Measurements from ENCODE around the gene PDE4A.

GRCh38 chr19:10407096-10407495, 13.2 kb upstream of the PDE4A start:
- TF ChIP-seq CTCF (IDR thresholded peaks at IDR 0.05) (no peak), POLR2A (IDR thresholded peaks at IDR 0.05) (no peak)

All from adrenal gland (tissue), 5 donors.